H1 (cell line): ENCODE data around the gene CBL. TPM values are rescaled to one million over a fixed set of nuclear protein-coding genes. Genes with fewer than 3 reads are reported as not detected.

Experiments used
- CBX5 ChIP-seq: fragments of 300-800, 300-1000 bp; sonication (generic); IDR thresholded peaks from 2 replicates; pipeline ENCODE4 v1.7.1; 2016; ENCODE audit warnings: antibody characterized with exemption, low read length, low read depth
- CEBPB ChIP-seq: IDR thresholded peaks from 2 replicates; pipeline ENCODE4 v1.6.1; 2012; ENCODE audit warnings: low read depth, low read length
- EZH2 ChIP-seq: fragments of 200-600 bp; sonication (generic); IDR thresholded peaks from 2 replicates; pipeline ENCODE4 v1.7.1; 2012; ENCODE audit warnings: low read depth, mild to moderate bottlenecking, moderate library complexity, low read length, inconsistent platforms; ENCODE audit not compliant: severe bottlenecking
- RNF2 ChIP-seq: fragments of 200-900, 300-1000 bp; sonication (generic); IDR thresholded peaks from 2 replicates; pipeline ENCODE4 v1.7.1; 2016; ENCODE audit warnings: borderline replicate concordance, low read depth, mild to moderate bottlenecking, antibody characterized with exemption, low read length; ENCODE audit not compliant: poor library complexity, severe bottlenecking; ENCODE audit errors: missing control alignments
- SAP30 ChIP-seq: fragments of 300-600 bp; sonication (generic); IDR thresholded peaks from 2 replicates; pipeline ENCODE4 v1.7.1; 2012; ENCODE audit warnings: low read length, moderate library complexity, mild to moderate bottlenecking, inconsistent platforms; ENCODE audit not compliant: insufficient read depth, insufficient replicate concordance
- SP2 ChIP-seq: IDR thresholded peaks from 2 replicates; pipeline ENCODE4 v1.6.1; 2012; ENCODE audit warnings: mild to moderate bottlenecking, low read length, inconsistent platforms
- TAF7 ChIP-seq: optimal IDR thresholded peaks from 2 replicates; pipeline ENCODE3; 2011; ENCODE audit warnings: low read depth, mild to moderate bottlenecking, inconsistent platforms, low read length, moderate library complexity, borderline replicate concordance
- polyA plus RNA-seq, 7 experiments: library from polyadenylated mRNA; depleted of rRNA in 3 of 7; stranded (reverse) in 5 of 7; unstranded in 2 of 7; fragments of >200 nt in 5 of 7; fragments of 200-250 nt in 2 of 7; gene quantifications; 1 replicate in 5 of 7; 2 replicates in 1 of 7; 4 replicates in 1 of 7; pipeline versions ENCODE4 v1.2.1 to v1.2.3, GENCODE V29; 2011 to 2013; ENCODE audit warnings: missing spikeins in 2 of 7, mixed read lengths in 2 of 7
- total RNA-seq: library from RNA; stranded (reverse); fragmentation: NEBNext Ultra II Directional; extraction: Animal tissue kit (Norgen Biotek cat#: 25700); gene quantifications from 2 replicates; pipeline ENCODE4 v1.2.1, GENCODE V29; 2021

Gene CBL
- total and polyA plus RNA-seq, 2 of the 8 experiments (the other 6 are each of a cell fraction or from before 2014, with no cell fraction given): 23.1 to 57.8 TPM

- TF ChIP-seq RNF2 (no peak), EZH2 (no peak), TAF7 (no peak), CBX5 (no peak), SAP30 (no peak), SP2 (no peak), CEBPB (no peak)
Measured at GRCh38 chr11:119342023-119342300, 135.8 kb downstream of the CBL start (continued).
